GM18502 (cell line): Measurements from ENCODE around the gene HDAC10.
A peak's percentile ranks its signal among the peaks of the same experiment; 100 is the strongest.
"Not testable (repeated sequence)": the region's sequence is repeated elsewhere in the genome, so short reads cannot be mapped to it uniquely, and the experiment has no call there.

Experiments
- ATAC-seq: cut with Tn5 transposase; IDR thresholded peaks from one replicate; pipeline ENCODE4 v1.9.1; 2021; ENCODE audit warnings: mild to moderate bottlenecking; ENCODE audit not compliant: unreplicated experiment, poor library complexity

Gene HDAC10

DNA sequence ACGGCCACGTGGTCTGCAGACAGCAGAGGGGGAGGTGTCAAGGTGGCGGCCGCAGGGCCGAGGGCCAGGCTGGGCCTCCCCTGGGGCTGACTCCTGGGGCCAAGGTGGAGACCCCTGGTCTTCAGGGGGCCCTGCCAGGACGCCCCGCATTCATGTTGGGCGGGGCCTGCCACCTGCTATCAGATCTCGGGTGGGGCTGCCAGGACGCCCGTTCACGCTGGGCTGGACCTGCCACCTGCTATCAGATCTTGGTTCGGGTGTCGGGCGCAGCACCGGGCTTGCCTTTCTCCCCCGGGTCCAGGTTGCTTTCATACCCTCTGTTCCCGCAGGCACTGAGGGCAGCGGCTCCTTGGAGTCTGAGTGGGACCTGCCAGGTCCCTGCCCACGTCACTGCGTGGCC lies 35.2 kb upstream of the HDAC10 start:
- ATAC-seq: no peak

GRCh38 chr22:50285568-50286229 lies 34.6 kb upstream of the HDAC10 start:
- ATAC-seq: no peak

DNA sequence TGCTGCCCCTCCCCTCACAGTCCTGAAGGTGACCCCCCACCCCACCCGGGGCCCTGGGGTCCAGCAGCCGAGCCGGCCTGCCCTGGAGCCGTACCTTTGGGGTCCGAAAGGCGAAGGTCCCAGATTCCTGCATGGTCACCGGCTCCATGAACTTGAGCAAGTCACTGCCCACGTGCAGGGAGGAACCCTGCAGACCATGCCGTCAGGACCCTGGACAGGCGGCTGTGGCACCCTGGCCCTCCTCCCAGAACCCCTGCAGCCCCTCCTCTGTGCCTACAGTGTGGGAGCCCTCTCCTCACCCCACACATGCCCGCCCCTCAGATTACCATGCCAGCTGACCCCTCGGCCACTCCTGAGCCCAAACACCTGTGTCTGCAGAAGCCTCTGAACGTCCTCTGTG lies 33.4 kb upstream of the HDAC10 start:
- ATAC-seq: no peak

DNA sequence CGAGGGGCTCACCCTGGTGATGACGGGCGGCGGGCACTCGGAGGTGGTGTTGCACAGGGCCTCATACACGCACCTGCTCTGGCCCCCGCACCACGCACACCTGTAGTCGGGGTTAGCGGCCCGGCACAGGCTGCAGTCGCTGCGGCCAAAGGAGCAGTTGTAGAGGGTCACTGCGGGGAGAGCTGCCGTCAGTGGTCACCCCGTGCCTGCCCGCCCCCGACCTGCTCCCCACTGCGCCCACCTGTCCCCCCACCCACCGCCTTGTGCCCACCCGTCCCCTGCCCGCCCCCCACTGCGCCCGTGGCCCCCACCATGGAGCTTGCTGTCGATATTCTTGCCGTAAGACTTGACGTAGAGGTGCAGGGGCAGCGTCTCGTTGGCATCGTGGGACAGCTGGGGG lies 32.8 kb upstream of the HDAC10 start:
- no peak for ATAC-seq

- no peak for ATAC-seq
Observed at GRCh38 chr22:50282361-50283155, 31.5 kb upstream of the HDAC10 start.

GRCh38 chr22:50281957-50282356 lies 30.9 kb upstream of the HDAC10 start:
- ATAC-seq: no peak

DNA sequence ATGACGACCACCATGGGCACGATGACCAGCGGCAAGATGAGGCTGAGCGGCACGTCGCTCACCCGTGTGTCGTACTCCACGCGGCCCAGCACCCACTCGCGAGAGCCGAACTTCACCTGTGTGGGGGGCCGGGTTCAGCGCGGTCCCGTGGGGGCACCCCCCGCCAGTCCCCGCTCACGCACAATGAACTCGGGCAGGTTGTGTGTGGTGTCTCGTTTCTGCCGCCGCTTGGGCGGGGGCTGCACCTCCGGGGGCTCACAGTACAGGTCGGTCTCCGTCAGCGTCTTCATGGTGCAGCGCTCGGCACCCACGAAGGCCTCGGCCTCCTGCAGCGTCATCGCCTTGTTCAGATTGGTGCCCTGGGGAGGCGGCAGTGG lies 30.3 kb upstream of the HDAC10 start:
- no peak for ATAC-seq

GRCh38 chr22:50280708-50281383 lies 29.8 kb upstream of the HDAC10 start:
- ATAC-seq: no peak

GRCh38 chr22:50280022-50280707 lies 29.1 kb upstream of the HDAC10 start:
- ATAC-seq: no peak

DNA sequence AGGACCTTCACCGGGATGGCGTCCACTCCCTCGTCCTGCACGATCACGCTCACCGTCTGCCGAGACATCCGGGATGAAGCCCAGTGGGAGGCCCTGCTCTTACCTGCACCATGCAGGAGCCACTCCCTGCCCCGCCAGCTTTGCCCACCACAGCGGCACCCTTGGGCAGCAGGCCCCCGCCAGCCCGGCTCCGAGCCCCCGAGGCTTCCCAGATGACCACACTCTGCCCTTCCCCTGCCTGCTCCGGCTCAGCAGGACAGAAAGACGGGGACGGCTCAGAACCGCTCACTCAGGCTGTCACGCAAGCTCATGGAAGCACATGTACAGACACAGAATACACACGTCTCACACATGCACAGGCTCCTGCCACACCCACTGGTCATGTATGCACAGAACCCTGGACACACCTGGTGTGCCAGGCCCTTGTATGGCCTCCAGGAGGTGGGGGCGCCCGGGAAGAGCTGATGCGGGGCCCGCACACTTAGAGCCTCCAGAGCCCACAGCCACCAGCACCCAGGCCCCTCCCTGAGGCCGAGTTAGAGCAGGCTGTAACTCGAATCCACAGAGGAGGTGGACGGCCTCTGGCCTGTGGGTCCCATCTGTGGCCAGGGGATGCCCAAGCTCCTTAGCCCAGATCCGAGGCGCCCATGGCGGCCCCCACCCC lies 28.0 kb upstream of the HDAC10 start:
- no peak for ATAC-seq

GRCh38 chr22:50278461-50278860 lies 27.4 kb upstream of the HDAC10 start:
- ATAC-seq: no peak

GRCh38 chr22:50277761-50278160 lies 26.7 kb upstream of the HDAC10 start:
- ATAC-seq: no peak

- ATAC-seq: peak; percentile 61
Observed at GRCh38 chr22:50276143-50276542, 25.1 kb upstream of the HDAC10 start.

- ATAC-seq: no peak
Observed at GRCh38 chr22:50275181-50276055, 24.4 kb upstream of the HDAC10 start.

GRCh38 chr22:50274771-50275170 lies 23.7 kb upstream of the HDAC10 start:
- no peak for ATAC-seq

- ATAC-seq: no peak
Observed at GRCh38 chr22:50274311-50274710, 23.2 kb upstream of the HDAC10 start.

DNA sequence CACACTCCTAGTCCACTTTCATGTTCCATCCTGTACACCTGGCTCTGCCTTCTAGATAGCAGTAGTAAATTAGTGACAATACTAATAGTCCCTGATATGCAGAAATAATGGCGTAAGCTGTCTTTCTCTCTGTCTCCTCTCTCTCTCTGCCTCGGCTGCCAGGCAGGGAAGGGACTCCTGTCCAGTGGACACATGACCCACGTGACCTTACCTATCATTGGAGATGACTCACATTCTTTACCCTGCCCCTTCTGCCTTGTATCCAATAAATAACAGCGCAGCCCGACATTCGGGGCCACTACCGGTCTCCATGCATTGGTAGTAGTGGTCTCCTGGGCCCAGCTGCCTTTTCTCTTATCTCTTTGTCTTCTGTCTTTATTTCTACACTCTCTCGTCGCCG lies 22.7 kb upstream of the HDAC10 start:
- ATAC-seq: not testable (repeated sequence)

DNA sequence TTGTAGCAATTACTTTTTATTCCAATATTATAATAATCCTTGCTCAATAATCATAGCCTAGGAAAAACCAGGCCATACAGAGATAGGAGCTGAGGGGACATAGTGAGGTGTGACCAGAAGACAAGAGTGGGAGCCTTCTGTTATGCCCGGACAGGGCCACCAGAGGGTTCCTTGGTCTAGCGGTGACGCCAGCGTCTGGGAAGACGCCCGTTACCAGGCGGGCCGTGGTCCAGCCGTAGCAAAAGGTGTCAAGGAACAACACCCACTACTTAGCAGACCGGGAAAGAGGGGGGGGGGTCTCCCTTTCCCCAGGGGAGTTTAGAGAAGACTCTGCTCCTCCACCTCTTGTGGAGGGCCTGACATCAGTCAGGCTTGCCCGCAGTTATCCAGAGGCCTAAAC lies 22.3 kb upstream of the HDAC10 start:
- ATAC-seq: not testable (repeated sequence)

DNA sequence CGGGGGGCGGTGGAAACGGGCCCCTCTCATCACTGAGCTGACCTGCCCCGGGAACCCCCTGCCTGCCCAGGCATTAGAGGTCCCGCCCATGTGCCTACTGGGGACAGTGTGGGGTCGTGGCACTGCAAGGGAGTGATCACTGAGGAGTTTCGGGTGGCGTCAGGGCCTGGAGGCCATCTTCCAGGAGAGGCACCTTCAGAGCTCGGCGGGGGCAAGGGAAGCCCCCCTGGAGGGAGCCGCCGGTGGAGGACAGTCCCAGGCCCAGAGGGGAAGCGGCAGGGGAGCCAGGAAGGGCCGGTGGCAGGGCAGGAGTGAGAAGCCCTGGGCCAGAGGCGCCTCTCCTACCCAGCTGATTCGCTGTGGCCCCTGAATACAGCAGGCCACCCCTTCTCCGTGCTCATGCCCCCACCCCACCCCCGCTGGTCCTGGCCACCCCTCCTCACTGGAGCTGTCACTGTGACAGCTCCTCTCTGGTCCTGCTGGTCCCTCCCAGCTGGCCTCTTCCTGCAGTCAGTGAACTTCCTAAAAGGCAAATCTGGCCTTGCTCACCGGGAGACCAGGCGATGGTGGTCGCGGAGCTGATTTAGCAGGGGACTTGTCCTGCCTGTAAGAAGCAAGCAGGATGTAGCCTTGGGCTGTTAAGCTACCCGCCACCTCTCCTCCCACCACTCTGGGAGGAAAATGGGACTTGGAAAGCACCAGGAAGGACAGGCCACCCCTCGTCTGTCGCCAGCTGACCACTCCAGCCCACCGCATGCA lies 21.2 kb upstream of the HDAC10 start:
- ATAC-seq: no peak
